Neural progenitor cell (in vitro differentiated cells): ENCODE measurements around the gene LGI4.

Experiments used
- CTCF ChIP-seq: fragments of 200-600 bp; sonication (generic); IDR thresholded peaks from 2 replicates; pipeline ENCODE4 v1.5.1; 2017; ENCODE audit warnings: antibody characterized with exemption, mild to moderate bottlenecking
- EZH2 ChIP-seq: fragments of 200-600 bp; sonication (generic); IDR thresholded peaks from 2 replicates; pipeline ENCODE4 v1.6.1; 2017; ENCODE audit warnings: antibody characterized with exemption, mild to moderate bottlenecking, moderate library complexity
- EZH2phosphoT487 ChIP-seq: fragments of 200-600 bp; sonication (generic); IDR thresholded peaks from 2 replicates; pipeline ENCODE4 v1.6.1; 2017; ENCODE audit warnings: antibody characterized with exemption

DNA sequence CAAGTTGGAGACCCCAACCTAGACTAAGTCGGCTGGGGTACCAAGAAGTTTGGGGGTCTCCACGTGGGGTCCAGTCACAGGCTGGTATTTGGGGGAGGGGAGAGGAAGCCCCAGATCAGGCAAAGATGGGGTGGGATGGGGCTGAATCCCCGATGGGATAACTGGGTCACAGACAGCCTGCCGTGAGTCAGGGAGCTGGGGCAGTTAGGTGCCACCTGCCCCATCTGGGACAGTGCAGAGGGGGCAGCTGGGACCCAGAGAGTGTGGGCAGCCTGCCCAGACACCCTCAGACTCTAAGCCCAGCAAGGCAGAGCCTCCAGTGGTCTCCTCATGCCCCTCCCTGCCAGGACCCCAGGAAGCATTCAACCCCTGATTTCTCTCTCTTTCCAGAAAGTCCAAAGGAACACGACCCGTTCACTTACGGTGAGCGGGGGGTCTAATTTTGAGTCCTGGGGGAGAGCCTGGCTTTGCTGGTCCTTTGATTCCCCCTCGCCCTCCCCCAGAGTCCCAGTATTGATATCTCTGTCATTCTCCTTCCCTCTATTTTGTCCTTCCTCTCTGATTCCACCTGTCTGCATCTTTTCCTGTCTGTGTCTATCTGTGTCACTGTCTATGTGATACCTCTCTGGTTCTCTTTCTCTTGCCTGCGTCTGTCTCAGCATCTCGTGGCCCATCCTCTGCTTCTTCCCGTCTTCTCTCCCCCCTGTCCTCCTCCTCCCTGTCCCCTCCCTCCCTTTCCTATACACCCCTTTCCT, 5.5 kb upstream of the LGI4 start:
- TF ChIP-seq CTCF, result no peak
- no peak for TF ChIP-seq EZH2phosphoT487
- TF ChIP-seq EZH2, result no peak
